Body of pancreas (tissue), 4 donors: ENCODE data around the gene RHOT1. TPM values are rescaled to one million over a fixed set of nuclear protein-coding genes. Genes with fewer than 3 reads are reported as not detected.

Experiments
- ATAC-seq: fragments of 150-250 bp; one replicate; pipeline ENCODE4 v1.9.1; 2016
- DNase-seq, 4 donors: peaks; one replicate each; pipeline ENCODE4 v3.0.0-alpha.2; 2019
- H3K27ac ChIP-seq, 4 donors: fragments of 200-600 bp; sonication (generic); 1 replicate in 3 of 4; 2 replicates in 1 of 4; pipeline versions ENCODE4 v1.5.1 to v1.6.1; 2016 to 2019; ENCODE audit warnings: mild to moderate bottlenecking in 1 of 4, mixed read lengths in 1 of 4, moderate library complexity in 1 of 4
- H3K27me3 ChIP-seq, 2 donors: fragments of 200-600 bp; sonication (generic); one replicate each; pipeline ENCODE4 v1.6.0; 2016; ENCODE audit warnings: mild to moderate bottlenecking in 1 of 2
- H3K36me3 ChIP-seq, 2 donors: fragments of 200-600 bp; sonication (generic); replicated peaks in 1 of 2; 2 replicates each; pipeline ENCODE4 v1.5.1; 2016; ENCODE audit warnings: low read depth in 2 of 2; ENCODE audit not compliant: insufficient read depth in 1 of 2
- H3K4me1 ChIP-seq: fragments of 200-600 bp; sonication (generic); one replicate; pipeline ENCODE4 v1.6.0; 2016
- H3K4me3 ChIP-seq, 2 donors: fragments of 200-600 bp; sonication (generic); 1 replicate in 1 of 2; 2 replicates in 1 of 2; pipeline ENCODE4 v1.5.1; 2016 to 2019
- H3K9me3 ChIP-seq, 3 donors: fragments of 200-600 bp; sonication (generic); 1 replicate in 2 of 3; 2 replicates in 1 of 3; pipeline ENCODE4 v1.5.1; 2016
- POLR2A ChIP-seq, 3 donors: fragments of 450-650 bp; IDR thresholded peaks; one replicate each; pipeline ENCODE4 v1.6.1; 2016; ENCODE audit warnings: antibody characterized with exemption in 3 of 3, mild to moderate bottlenecking in 2 of 3
- WGBS, 2 donors: methylation state at CpG; one replicate each; pipeline ENCODE4 v1.1.5; 2017; 5-methylcytosine and 5-hydroxymethylcytosine counted together
- intact Hi-C: fragments of 100-400 bp; cut with DNase I; formaldehyde crosslinking; loops from one replicate; pipeline ENCODE4 v1.15.1; 2023
- total RNA-seq, 2 donors: library from RNA; depleted of rRNA; stranded (reverse); fragments of >200 nt; gene quantifications; one replicate each; pipeline ENCODE4 v1.1.0, GENCODE V29; 2016
- TF ChIP-seq, protein P1 (sequence below), 7 experiments: fragments of 450-650 bp in 4 of 7; fragments of 200-600 bp in 3 of 7; sonication (generic) in 3 of 7; IDR thresholded peaks; one replicate each; pipeline ENCODE4 v1.5.1; 2016 to 2019; ENCODE audit warnings: antibody characterized with exemption in 7 of 7

Gene RHOT1
- total RNA-seq, 2 donors from 2014 or later, result 15.2 to 25.4 TPM

DNA sequence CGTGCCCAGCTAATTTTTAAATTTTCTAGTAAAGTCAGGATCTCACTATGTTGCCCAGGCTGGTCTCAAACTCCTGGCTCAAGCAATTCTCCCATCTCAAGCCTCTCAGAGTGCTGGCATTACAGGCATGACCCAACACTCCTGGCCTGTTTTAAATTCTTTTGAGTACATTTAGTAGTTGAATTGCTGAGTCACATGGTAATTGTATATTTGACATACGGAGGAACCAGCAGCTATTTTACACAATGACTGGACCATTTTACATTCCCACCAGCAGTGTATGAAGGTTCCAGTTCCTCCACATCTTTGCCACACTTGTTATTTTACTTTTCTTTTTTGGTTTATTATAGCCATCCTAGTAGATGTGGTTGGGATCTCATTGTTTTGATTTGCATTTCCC is 43.6 kb downstream of the RHOT1 start:
- H3K9me3 ChIP-seq, result no peaks in the 10 kb centered on the region
- WGBS, 2 donors, result 92 to 100% methylated on average over 1 to 2 of the region's 2 CpGs
- no peaks in the 10 kb centered on the region for H3K4me1 ChIP-seq
- no peak overlapping the region for H3K27ac ChIP-seq
- H3K4me3 ChIP-seq, result no peak overlapping the region
- peaks cover 0 to 4% of the 10 kb centered on the region in 2 donors for H3K36me3 ChIP-seq
- no peak for TF ChIP-seq POLR2A (IDR thresholded peaks at IDR 0.05)
- TF ChIP-seq, protein P1, sequence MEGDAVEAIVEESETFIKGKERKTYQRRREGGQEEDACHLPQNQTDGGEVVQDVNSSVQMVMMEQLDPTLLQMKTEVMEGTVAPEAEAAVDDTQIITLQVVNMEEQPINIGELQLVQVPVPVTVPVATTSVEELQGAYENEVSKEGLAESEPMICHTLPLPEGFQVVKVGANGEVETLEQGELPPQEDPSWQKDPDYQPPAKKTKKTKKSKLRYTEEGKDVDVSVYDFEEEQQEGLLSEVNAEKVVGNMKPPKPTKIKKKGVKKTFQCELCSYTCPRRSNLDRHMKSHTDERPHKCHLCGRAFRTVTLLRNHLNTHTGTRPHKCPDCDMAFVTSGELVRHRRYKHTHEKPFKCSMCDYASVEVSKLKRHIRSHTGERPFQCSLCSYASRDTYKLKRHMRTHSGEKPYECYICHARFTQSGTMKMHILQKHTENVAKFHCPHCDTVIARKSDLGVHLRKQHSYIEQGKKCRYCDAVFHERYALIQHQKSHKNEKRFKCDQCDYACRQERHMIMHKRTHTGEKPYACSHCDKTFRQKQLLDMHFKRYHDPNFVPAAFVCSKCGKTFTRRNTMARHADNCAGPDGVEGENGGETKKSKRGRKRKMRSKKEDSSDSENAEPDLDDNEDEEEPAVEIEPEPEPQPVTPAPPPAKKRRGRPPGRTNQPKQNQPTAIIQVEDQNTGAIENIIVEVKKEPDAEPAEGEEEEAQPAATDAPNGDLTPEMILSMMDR (IDR thresholded peaks at IDR 0.05), result no peak
- ATAC-seq (no peak), DNase-seq (no peak)
- intact Hi-C loops, result no loop called here
- no peaks in the 10 kb centered on the region for H3K27me3 ChIP-seq

DNA sequence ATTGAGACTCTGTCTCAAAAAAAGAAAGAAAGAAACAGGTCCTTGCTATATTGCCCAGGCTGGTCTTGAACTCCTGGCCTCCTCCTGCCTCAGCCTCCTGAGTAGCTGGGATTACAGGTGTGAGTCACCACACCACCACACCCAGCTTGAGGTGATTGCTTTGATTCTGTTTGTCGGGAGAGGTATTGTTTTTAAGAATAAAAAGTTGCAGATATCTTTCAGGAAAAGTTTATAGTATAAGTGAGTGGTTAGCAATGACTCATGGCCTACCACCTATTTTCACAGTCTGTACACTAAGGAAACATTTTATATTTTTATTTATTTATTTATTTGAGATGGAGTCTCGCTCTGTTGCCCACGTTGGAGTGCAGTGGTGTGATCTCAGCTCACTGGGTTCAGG is 45.0 kb downstream of the RHOT1 start:
- 97 to 98% methylated on average over 3 of the region's 3 CpGs for WGBS, 2 donors
- intact Hi-C loops, result no loop called here
- no peak for TF ChIP-seq POLR2A (IDR thresholded peaks at IDR 0.05)
- TF ChIP-seq, protein P1 (IDR thresholded peaks at IDR 0.05), result no peak

DNA sequence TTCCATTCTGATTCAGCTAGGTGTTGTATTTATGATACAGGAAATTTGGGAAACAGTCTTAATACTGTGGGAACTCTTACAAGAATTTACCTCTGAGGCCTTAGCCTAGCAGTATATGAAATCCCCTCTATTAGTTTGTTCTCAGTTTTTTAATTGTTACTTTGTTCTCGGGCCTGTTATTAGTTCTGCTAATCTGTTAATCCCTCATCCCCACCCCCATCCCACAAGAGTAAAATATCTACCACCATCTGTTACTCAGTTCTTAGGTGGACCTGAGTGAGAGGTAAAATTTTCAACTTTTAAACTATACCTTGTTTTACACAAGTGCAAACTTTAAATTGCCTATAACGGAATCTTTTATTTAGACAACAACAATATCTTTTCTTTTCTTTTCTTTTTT is 47.0 kb downstream of the RHOT1 start:
- H3K36me3 ChIP-seq, result peaks cover 0 to 6% of the 10 kb centered on the region in 2 donors
- WGBS, 2 donors, result 87 to 88% methylated on average over 2 of the region's 2 CpGs

More for the DNA sequence above, 45.0 kb downstream of the RHOT1 start:
- no peaks in the 10 kb centered on the region for H3K4me1 ChIP-seq
- no peak for ATAC-seq
- H3K36me3 ChIP-seq, result peaks cover 0 to 4% of the 10 kb centered on the region in 2 donors
- H3K27ac ChIP-seq, result no peak overlapping the region
- no peaks in the 10 kb centered on the region for H3K27me3 ChIP-seq
- H3K9me3 ChIP-seq, result no peaks in the 10 kb centered on the region
- DNase-seq, result no peak
- no peak overlapping the region for H3K4me3 ChIP-seq

DNA sequence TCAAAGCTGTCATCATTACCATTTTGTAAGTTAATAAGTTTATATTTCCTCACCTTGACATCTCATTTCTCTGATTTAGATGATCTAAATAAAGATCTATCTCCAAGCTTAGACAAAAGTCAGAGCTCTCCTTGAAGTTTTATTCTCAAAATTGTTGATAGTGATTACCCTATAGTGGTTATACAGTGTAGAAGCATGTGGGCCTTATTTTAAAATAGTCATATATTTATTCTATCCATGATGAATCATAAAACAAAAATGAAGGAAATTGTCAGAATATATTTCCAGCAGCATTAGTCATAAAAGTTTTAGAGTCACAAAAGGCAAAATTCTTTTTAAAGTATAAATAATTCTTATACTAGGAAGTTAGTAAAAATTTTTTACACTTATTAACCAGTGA is 49.0 kb downstream of the RHOT1 start:
- H3K36me3 ChIP-seq, result peaks cover 0 to 7% of the 10 kb centered on the region in 2 donors

More for the DNA sequence above, 47.0 kb downstream of the RHOT1 start:
- Histone ChIP-seq H3K4me3 (no peak overlapping the region), H3K9me3 (no peaks in the 10 kb centered on the region), H3K4me1 (no peaks in the 10 kb centered on the region), H3K27ac (no peak overlapping the region), H3K27me3 (no peaks in the 10 kb centered on the region)
- intact Hi-C loops, result no loop called here
- DNase-seq (no peak), ATAC-seq (no peak)
- TF ChIP-seq POLR2A (IDR thresholded peaks at IDR 0.05), result no peak
- TF ChIP-seq, protein P1 (IDR thresholded peaks at IDR 0.05), result no peak

DNA sequence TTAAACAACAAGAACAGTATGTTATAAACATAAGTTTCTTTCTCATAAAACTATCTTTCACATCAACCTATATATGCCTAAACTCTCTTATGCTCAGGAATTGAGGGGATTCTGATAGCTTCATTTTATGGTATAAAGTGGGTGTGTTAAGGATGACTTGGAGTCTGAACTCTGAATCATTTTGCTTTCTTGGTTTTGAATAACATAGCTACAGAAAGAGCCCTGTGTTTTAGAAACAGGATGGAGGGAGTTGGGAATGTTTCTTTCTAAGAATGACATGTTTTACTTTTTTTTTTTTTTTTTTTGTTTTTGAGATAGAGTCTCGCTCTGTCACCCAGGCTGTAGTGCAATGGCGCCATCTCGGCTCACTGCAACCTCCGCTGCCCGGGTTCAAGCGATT is 50.1 kb downstream of the RHOT1 start:
- no peak for ATAC-seq
- H3K36me3 ChIP-seq, result peaks cover 0 to 11% of the 10 kb centered on the region in 2 donors

More for the DNA sequence above, 49.0 kb downstream of the RHOT1 start:
- no peak overlapping the region for H3K27ac ChIP-seq
- H3K4me3 ChIP-seq, result no peak overlapping the region
- intact Hi-C loops, result no loop called here
- no peaks in the 10 kb centered on the region for H3K9me3 ChIP-seq
- TF ChIP-seq POLR2A (IDR thresholded peaks at IDR 0.05), result no peak
- TF ChIP-seq, protein P1 (IDR thresholded peaks at IDR 0.05), result no peak
- no peaks in the 10 kb centered on the region for H3K4me1 ChIP-seq
- DNase-seq (no peak), ATAC-seq (no peak)
- H3K27me3 ChIP-seq, result no peaks in the 10 kb centered on the region

More for the DNA sequence above, 50.1 kb downstream of the RHOT1 start:
- Histone ChIP-seq H3K4me3 (no peak overlapping the region), H3K27ac (no peak overlapping the region), H3K4me1 (no peaks in the 10 kb centered on the region), H3K27me3 (no peaks in the 10 kb centered on the region), H3K9me3 (no peaks in the 10 kb centered on the region)
- 97 to 99% methylated on average over 6 of the region's 6 CpGs for WGBS, 2 donors
- intact Hi-C loops, result no loop called here
- TF ChIP-seq POLR2A (IDR thresholded peaks at IDR 0.05), result no peak
- TF ChIP-seq, protein P1 (IDR thresholded peaks at IDR 0.05), result no peak
- DNase-seq, result no peak
